AG04449 (cell line): ENCODE data around the gene OGFOD3.
"Not testable (repeated sequence)": the region's sequence is repeated elsewhere in the genome, so short reads cannot be mapped to it uniquely, and the experiment has no call there.

Experiments used
- CTCF ChIA-PET: fragments of 350-600 bp; formaldehyde crosslinking; extraction: SDS; loops from one replicate; lab custom pipeline; 2021; ENCODE audit warnings: antibody characterized with exemption; lab: Yijun Ruan, JAX
- POLR2A ChIA-PET: fragments of 400-600, 350-600 bp; formaldehyde crosslinking; extraction: SDS; loops from one replicate; lab custom pipeline; 2020; ENCODE audit warnings: antibody characterized with exemption, inconsistent platforms; lab: Yijun Ruan, JAX
- DNase-seq: peaks from one replicate; pipeline ENCODE4 v3.0.0-alpha.2; 2010; ENCODE audit warnings: low read depth, low spot score
- H3K4me3 ChIP-seq: 2 replicates; pipeline ENCODE4 v1.5.1; 2011; ENCODE audit warnings: low read depth, mild to moderate bottlenecking, control low read depth, low read length
- CTCF ChIP-seq: IDR thresholded peaks from one replicate; pipeline ENCODE4 v1.5.1; 2011; ENCODE audit warnings: mild to moderate bottlenecking, moderate library complexity, low read length, control low read depth, inconsistent platforms; ENCODE audit not compliant: insufficient read depth; ENCODE audit errors: missing control alignments

OGFOD3 gene

DNA sequence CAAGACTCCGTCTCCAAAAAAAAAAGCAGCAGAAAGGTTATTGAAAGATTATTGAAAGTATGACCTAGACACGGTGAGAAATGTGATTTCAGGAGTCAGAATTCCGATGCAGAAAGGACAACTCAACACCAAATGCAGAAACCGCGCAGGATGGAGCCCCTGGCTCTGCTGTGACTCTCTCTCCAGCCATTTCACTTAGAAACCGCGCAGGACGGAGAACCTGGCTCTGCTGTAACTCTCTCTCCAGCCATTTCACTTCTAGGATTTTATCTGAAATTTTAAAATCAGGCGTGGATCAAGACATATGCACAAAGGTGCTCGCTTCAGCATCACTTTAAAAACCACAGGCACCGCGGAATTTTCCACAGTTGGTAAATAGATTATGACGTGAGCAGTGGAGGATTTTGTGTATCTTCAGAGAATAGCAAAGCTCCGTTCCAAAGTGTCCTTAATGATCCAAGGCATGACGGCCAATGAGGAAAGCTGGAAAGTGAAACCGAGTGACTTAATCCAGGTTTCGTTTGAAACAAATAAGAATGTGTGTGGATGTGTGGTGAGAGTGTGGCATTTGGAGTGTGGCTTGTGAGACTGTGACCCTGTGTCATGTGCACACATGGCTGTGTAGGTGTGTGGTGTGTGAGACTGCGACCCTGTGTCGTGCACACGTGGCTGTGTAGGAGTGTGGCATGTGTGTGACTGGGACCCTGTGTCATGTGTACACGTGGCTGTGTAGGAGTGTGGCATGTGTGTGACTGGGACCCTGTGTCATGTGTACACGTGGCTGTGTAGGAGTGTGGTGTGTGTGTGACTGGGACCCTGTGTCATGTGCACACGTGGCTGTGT lies 37.3 kb downstream of the OGFOD3 start:
- DNase-seq = no peak
- ChIA-PET CTCF (interaction anchor here (1.1 kb wide), 1 partner anchor 33 kb away, joined by 3 read pairs; no protein-coding TSS in a partner anchor), POLR2A (no interaction called here)
- no peak for TF ChIP-seq CTCF
- H3K4me3 ChIP-seq = no peak overlapping the region

DNA sequence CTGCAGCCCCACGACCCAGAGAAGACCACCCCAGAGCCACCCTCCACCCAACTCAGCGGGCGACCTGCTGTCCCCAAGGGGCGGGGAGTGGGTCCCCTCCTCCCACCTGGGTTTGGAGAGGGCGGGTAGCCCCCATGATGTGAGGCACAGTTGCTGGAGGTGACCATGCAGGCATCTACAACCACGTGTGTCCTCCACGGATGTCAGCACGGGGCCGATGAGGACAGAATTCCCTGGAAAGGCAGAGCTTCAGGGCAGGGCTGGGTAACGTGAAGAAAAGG lies 39.7 kb downstream of the OGFOD3 start:
- ChIA-PET CTCF (interaction anchor here (1.1 kb wide), 1 partner anchor 12 kb away, joined by 3 read pairs; no protein-coding TSS in a partner anchor), POLR2A (no interaction called here)
- TF ChIP-seq CTCF = no peak
- no peak overlapping the region for H3K4me3 ChIP-seq
- DNase-seq = no peak

GRCh38 chr17:82377924-82378740 lies 40.3 kb downstream of the OGFOD3 start:
- CTCF ChIA-PET = interaction anchor here (1.1 kb wide), 1 partner anchor 11 kb away, joined by 3 read pairs; no protein-coding TSS in a partner anchor
- POLR2A ChIA-PET = no interaction called here
- H3K4me3 ChIP-seq = no peak overlapping the region
- no peak for TF ChIP-seq CTCF
- no peak for DNase-seq

GRCh38 chr17:82377294-82377693 lies 41.1 kb downstream of the OGFOD3 start:
- CTCF ChIA-PET, POLR2A ChIA-PET, DNase-seq, H3K4me3 ChIP-seq: not testable (repeated sequence)

- ChIA-PET CTCF (no interaction called here), POLR2A (no interaction called here)
- TF ChIP-seq CTCF = no peak
- no peak overlapping the region for H3K4me3 ChIP-seq
- DNase-seq = no peak
Measured at GRCh38 chr17:82376042-82376730, 42.2 kb downstream of the OGFOD3 start.

DNA sequence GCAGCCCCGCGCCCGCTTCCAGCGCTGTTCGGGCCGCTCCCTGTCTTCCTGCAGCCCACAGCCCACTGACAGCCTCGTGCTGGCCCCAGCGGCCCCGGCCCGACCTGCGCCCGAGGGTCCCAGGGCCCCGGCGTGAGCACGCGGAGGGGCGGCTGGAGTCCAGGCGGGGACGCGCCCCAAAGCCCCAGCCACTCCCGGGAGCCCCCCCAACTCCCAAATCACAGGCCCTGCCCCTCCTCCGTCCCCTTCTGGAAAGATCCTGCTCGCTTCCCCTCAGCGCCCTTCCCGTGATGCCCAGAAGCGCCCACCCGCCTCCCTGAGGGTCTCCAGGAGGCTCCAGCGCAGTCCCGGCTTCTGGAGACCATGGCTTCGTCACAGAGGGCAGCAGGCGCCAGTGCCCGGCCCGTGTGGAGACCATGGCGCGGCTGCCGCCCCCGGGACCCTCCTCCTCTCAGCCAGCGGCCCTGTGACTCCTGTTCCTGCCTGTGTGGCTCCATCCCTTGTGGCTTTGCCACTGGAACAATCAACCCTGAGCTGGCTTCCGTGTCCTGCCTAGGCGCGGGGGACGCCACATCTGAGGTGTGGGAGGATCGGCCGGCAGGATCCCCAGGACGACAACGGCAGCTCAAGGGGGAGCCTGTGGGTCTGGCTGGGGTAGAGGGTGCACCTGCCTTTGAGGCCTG lies 42.9 kb downstream of the OGFOD3 start:
- DNase-seq = no peak
- TF ChIP-seq CTCF = no peak
- no peak overlapping the region for H3K4me3 ChIP-seq
- CTCF ChIA-PET = no interaction called here
- POLR2A ChIA-PET = no interaction called here
